AG04449 (cell line): Measurements from ENCODE around the gene PLEKHH1.

Source experiments
- CTCF ChIA-PET: fragments of 350-600 bp; formaldehyde crosslinking; extraction: SDS; loops from one replicate; lab custom pipeline; 2021; ENCODE audit warnings: antibody characterized with exemption; lab: Yijun Ruan, JAX
- POLR2A ChIA-PET: fragments of 400-600, 350-600 bp; formaldehyde crosslinking; extraction: SDS; loops from one replicate; lab custom pipeline; 2020; ENCODE audit warnings: antibody characterized with exemption, inconsistent platforms; lab: Yijun Ruan, JAX
- DNase-seq: peaks from one replicate; pipeline ENCODE4 v3.0.0-alpha.2; 2010; ENCODE audit warnings: low read depth, low spot score
- H3K4me3 ChIP-seq: 2 replicates; pipeline ENCODE4 v1.5.1; 2011; ENCODE audit warnings: low read depth, mild to moderate bottlenecking, control low read depth, low read length
- TF ChIP-seq, protein P1 (sequence below): IDR thresholded peaks from one replicate; pipeline ENCODE4 v1.5.1; 2011; ENCODE audit warnings: mild to moderate bottlenecking, moderate library complexity, low read length, control low read depth, inconsistent platforms; ENCODE audit not compliant: insufficient read depth; ENCODE audit errors: missing control alignments

PLEKHH1 gene

DNA sequence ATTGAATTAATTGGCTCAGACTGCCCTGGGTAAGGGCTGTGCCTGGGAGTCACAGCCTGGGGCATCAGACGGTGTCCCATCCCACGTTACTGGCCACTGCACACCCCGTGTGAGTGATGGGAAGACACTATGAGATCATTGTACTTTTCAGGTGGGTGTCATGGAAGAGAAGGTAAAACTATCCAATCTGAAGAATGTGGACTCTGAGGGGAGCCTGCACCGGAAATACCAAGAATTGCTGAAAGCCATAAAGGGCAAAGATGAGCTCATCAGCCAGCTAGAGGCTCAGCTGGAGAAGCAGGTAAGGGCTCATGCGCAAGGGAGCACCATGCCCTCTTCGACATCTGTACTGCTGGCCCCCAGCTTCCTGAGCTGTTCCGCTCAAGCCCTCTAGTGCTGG, 24.0 kb downstream of the PLEKHH1 start:
- TF ChIP-seq, protein P1, sequence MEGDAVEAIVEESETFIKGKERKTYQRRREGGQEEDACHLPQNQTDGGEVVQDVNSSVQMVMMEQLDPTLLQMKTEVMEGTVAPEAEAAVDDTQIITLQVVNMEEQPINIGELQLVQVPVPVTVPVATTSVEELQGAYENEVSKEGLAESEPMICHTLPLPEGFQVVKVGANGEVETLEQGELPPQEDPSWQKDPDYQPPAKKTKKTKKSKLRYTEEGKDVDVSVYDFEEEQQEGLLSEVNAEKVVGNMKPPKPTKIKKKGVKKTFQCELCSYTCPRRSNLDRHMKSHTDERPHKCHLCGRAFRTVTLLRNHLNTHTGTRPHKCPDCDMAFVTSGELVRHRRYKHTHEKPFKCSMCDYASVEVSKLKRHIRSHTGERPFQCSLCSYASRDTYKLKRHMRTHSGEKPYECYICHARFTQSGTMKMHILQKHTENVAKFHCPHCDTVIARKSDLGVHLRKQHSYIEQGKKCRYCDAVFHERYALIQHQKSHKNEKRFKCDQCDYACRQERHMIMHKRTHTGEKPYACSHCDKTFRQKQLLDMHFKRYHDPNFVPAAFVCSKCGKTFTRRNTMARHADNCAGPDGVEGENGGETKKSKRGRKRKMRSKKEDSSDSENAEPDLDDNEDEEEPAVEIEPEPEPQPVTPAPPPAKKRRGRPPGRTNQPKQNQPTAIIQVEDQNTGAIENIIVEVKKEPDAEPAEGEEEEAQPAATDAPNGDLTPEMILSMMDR = no peak
- no peak overlapping the region for H3K4me3 ChIP-seq
- CTCF ChIA-PET = interaction anchor here (0.6 to 9.4 kb wide), 7 partner anchors 10 to 412 kb away, joined by 3 to 91 read pairs (median 7); no protein-coding TSS in a partner anchor
- no peak for DNase-seq
- POLR2A ChIA-PET = no interaction called here

DNA sequence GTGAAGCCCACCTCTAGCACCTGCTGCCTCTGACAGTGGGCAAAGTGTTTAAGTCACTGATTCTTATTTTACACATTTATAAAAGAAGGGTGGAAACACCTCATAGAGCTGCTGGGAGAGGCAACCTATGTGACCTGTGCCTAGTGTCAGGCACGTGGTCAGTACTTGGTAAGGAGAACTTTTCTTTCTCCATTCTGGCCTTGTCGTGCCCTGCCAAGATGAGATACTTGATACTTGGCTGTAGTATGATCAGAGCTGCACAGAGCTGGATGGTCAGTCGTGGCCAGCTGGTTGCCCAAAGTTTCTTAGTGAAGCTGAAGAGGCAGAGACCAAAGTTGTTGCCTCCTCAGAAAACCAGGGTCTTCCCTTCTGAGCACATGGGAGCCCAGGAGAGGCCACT, 24.6 kb downstream of the PLEKHH1 start:
- H3K4me3 ChIP-seq = no peak overlapping the region
- ChIA-PET POLR2A (no interaction called here), CTCF (interaction anchor here (0.6 to 9.4 kb wide), 6 partner anchors 10 to 412 kb away, joined by 3 to 91 read pairs (median 8); no protein-coding TSS in a partner anchor)
- TF ChIP-seq, protein P1 = no peak
- DNase-seq = no peak

DNA sequence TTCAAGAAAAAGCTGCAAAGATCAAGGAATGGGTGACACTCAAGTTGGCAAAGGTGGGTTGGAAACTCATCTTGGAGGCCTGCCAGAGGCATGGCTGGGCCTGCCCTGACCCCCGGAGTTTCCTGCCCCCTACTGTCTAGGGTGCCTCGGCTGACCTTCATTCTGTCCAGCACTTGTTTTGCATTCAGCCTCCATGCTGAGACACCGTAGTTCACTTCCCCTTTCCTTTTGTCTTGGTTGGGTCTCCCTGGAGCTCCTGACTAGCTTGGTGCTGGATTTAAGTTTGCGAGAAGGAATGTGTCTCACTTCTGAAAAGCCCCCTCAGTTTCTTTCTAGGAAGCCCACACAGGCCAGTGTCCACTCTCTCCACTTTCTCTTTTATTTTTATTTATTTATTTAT, 26.5 kb downstream of the PLEKHH1 start:
- ChIA-PET POLR2A (no interaction called here), CTCF (interaction anchor here (9.4 kb wide), 1 partner anchor 12 kb away, joined by 91 read pairs; no protein-coding TSS in a partner anchor)
- DNase-seq = no peak
- no peak overlapping the region for H3K4me3 ChIP-seq
- TF ChIP-seq, protein P1 = no peak

DNA sequence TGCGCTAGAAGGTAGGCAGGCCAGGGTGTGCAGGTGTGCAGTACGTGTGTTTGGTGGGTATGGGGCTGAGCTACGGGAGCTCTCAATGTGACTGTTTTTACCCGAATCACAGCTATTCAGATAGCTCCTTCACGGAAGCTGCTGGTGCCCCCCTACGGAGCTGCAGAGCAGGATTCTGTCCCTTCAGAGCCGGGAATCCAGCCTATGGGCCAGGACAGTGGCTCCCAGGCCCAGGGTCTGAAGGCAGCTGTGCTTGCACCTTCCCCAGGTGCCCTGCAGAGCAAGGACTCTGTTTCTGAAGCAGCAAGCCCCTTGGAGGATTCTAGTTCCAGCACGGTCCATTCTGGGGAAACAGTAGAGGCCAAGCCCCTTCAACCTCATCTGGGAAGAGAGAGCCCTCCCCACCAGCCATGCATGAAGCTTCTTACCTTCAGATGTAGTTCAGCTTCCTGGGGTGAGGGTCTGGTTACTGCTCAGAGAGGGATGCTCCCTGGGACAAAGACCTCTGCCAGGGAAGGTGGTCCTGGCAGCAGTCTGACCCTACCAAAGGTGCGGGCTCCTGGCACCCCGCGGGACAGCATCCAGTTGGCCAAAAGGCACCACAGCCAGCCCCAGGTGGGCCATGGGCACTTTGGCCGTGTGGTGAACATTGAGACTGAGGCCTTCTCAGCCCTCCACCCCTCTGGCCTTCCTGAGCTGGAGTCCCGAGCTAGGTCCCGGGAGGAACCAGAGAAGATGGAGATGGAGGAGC, 29.1 kb downstream of the PLEKHH1 start:
- ChIA-PET POLR2A (no interaction called here), CTCF (interaction anchor here (0.8 to 9.4 kb wide), 6 partner anchors 10 to 137 kb away, joined by 3 to 91 read pairs (median 5); no protein-coding TSS in a partner anchor)
- TF ChIP-seq, protein P1 = no peak
- no peak overlapping the region for H3K4me3 ChIP-seq
- DNase-seq = no peak

DNA sequence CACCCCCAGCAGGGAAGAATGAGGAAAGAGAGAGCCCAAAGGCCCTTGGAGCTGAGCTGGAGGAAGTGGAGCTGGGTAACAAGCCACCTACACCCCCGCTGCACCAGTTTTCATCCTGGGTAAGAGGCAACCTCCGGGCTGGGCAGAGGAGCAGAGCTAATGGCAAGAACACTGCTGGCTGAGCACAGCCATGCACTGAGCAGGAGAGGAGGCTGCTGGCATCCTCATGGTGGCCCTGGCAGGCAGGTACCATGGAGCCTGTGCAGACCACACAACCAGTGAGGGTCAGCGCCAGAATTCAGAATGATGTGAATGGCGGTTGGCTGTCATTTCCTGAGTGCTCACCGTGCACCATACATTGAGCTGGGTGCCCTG, 29.7 kb downstream of the PLEKHH1 start:
- TF ChIP-seq, protein P1 = no peak
- CTCF ChIA-PET = interaction anchor here (1.1 to 9.4 kb wide), 5 partner anchors 9 to 137 kb away, joined by 3 to 91 read pairs (median 5); no protein-coding TSS in a partner anchor
- H3K4me3 ChIP-seq = no peak overlapping the region
- no peak for DNase-seq
- POLR2A ChIA-PET = no interaction called here

DNA sequence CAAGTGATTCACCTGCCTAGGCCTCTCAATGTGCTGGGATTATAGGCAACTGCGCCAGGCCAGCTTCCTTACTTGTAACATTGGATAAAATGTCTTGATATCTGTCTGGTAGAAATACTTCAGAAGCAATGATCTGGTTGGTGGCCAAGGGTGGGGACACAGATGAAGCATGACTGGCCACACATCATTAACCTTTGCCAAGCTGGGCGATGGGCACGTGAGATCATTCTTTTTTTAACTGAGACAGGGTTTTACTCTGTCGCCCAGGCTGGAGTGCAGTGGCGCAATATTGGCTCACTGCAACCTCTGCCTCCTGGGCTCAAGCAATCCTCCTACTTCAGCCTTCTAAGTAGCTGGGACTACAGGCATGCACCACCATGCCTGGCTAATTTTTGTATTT, 31.1 kb downstream of the PLEKHH1 start:
- no peak overlapping the region for H3K4me3 ChIP-seq
- ChIA-PET POLR2A (no interaction called here), CTCF (interaction anchor here (0.9 to 10.1 kb wide), 3 partner anchors 9 to 37 kb away, joined by 3 to 230 read pairs (median 29); no protein-coding TSS in a partner anchor)
- TF ChIP-seq, protein P1 = no peak
- no peak for DNase-seq
